ENCODE data around the gene TSPAN4. TPM values are rescaled to one million over a fixed set of nuclear protein-coding genes. Genes with fewer than 3 reads are reported as not detected.

TSPAN4 gene
- total and polyA plus RNA-seq, 9 of the 15 experiments (the other 6 are each of a cell fraction or from before 2014, with no cell fraction given) = 0.07 to 31.0 (median 15.7) TPM

DNA sequence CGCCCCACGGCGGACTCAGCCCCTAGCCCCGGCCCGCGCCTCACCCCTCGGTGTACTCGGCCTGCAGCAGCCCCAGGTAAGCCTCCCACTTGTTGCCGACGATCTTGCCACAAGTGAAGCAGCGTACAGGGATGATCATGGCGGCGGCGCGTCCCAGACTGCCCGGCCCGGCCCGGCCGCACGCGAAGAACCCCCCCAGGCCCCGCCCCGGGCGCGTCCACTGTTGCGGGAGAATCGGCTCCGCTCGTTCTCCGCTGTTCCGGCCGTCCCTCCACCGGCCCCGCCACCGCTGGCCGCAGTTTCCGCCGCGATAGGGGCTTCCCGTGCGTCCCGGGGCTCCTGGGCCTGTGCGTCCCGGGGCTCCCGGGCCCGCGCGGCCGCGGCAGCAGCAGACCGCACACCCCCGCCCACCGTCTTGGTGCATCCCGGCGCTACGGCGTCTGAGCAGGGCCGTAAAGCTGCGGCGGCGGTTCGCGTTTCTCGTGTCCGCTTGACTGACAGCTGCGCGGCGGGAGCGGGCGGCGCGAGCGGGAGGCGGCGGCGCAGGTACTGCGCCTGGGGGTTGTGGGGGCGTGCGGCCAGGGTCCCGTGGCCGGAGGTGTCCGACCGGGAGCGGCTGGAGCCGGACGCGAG is at the start of gene TSPAN4, which contains the start of gene POLR2L (continued):
- TF ChIP-seq, protein P1, sequence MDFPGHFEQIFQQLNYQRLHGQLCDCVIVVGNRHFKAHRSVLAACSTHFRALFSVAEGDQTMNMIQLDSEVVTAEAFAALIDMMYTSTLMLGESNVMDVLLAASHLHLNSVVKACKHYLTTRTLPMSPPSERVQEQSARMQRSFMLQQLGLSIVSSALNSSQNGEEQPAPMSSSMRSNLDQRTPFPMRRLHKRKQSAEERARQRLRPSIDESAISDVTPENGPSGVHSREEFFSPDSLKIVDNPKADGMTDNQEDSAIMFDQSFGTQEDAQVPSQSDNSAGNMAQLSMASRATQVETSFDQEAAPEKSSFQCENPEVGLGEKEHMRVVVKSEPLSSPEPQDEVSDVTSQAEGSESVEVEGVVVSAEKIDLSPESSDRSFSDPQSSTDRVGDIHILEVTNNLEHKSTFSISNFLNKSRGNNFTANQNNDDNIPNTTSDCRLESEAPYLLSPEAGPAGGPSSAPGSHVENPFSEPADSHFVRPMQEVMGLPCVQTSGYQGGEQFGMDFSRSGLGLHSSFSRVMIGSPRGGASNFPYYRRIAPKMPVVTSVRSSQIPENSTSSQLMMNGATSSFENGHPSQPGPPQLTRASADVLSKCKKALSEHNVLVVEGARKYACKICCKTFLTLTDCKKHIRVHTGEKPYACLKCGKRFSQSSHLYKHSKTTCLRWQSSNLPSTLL (IDR thresholded peaks at IDR 0.05) = no peak
- TF ChIP-seq BRF1 (IDR thresholded peaks at IDR 0.05; ENCODE audit: borderline replicate concordance, extremely low read depth, insufficient read length) (no peak), DIDO1 (tag; IDR thresholded peaks at IDR 0.05; ENCODE audit: low read depth) (no peak), CTBP1 (IDR thresholded peaks at IDR 0.05; ENCODE audit: borderline replicate concordance) (peak; percentile 96), SNIP1 (IDR thresholded peaks at IDR 0.05; ENCODE audit: low read depth) (no peak), EP300 (IDR thresholded peaks at IDR 0.05; ENCODE audit: low read length) (no peak), PTBP1 (IDR thresholded peaks at IDR 0.05; ENCODE audit: low read depth, low read length) (no peak), CAMTA2 (CRISPR knock-in tag; conservative IDR thresholded peaks at IDR 0.05) (no peak), ZNF311 (CRISPR knock-in tag; IDR thresholded peaks at IDR 0.05) (no peak), ZC3H4 (CRISPR knock-in tag; IDR thresholded peaks at IDR 0.05; ENCODE audit: borderline replicate concordance) (no peak), ZC3H8 (IDR thresholded peaks at IDR 0.05) (no peak), CREM (IDR thresholded peaks at IDR 0.05; ENCODE audit: low read depth) (peak; percentile 83), CBX2 (IDR thresholded peaks at IDR 0.05; ENCODE audit: insufficient read depth, low read length, poor library complexity, severe bottlenecking) (no peak), ZNF239 (CRISPR knock-in tag; IDR thresholded peaks at IDR 0.05) (0 out of 2 replicates have a peak, but pooled peaks have one; percentile 15), TGIF2 (CRISPR knock-in tag; IDR thresholded peaks at IDR 0.05) (no peak; the same call in 1 of the 2 replicates), NBN (IDR thresholded peaks at IDR 0.05; ENCODE audit: low read depth) (no peak), ATF1 (CRISPR knock-in tag; IDR thresholded peaks at IDR 0.05) (no peak), ATF1 (tag; IDR thresholded peaks at IDR 0.05) (peak; percentile 83), ILK (tag; IDR thresholded peaks at IDR 0.05; ENCODE audit: borderline replicate concordance, low read depth) (no peak), ZNF431 (CRISPR knock-in tag; IDR thresholded peaks at IDR 0.05) (0 out of 2 replicates have a peak, but pooled peaks have one; percentile 54), HNRNPLL (IDR thresholded peaks at IDR 0.05; ENCODE audit: low read depth, low read length, poor library complexity, severe bottlenecking) (peak; percentile 54)
- TF ChIP-seq, protein P2, sequence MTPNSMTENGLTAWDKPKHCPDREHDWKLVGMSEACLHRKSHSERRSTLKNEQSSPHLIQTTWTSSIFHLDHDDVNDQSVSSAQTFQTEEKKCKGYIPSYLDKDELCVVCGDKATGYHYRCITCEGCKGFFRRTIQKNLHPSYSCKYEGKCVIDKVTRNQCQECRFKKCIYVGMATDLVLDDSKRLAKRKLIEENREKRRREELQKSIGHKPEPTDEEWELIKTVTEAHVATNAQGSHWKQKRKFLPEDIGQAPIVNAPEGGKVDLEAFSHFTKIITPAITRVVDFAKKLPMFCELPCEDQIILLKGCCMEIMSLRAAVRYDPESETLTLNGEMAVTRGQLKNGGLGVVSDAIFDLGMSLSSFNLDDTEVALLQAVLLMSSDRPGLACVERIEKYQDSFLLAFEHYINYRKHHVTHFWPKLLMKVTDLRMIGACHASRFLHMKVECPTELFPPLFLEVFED (CRISPR knock-in tag; conservative IDR thresholded peaks at IDR 0.05) = no peak
- TF ChIP-seq, protein P3, sequence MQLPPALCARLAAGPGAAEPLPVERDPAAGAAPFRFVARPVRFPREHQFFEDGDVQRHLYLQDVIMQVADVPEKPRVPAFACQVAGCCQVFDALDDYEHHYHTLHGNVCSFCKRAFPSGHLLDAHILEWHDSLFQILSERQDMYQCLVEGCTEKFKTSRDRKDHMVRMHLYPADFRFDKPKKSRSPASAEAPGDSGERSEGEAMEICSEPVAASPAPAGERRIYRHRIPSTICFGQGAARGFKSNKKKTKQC (CRISPR knock-in tag; IDR thresholded peaks at IDR 0.05) = peak; percentile 77; the same call in 1 of the 2 replicates
- TF ChIP-seq, protein P4, sequence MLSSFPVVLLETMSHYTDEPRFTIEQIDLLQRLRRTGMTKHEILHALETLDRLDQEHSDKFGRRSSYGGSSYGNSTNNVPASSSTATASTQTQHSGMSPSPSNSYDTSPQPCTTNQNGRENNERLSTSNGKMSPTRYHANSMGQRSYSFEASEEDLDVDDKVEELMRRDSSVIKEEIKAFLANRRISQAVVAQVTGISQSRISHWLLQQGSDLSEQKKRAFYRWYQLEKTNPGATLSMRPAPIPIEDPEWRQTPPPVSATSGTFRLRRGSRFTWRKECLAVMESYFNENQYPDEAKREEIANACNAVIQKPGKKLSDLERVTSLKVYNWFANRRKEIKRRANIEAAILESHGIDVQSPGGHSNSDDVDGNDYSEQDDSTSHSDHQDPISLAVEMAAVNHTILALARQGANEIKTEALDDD (IDR thresholded peaks at IDR 0.05) = no peak
- TF ChIP-seq, protein P5, sequence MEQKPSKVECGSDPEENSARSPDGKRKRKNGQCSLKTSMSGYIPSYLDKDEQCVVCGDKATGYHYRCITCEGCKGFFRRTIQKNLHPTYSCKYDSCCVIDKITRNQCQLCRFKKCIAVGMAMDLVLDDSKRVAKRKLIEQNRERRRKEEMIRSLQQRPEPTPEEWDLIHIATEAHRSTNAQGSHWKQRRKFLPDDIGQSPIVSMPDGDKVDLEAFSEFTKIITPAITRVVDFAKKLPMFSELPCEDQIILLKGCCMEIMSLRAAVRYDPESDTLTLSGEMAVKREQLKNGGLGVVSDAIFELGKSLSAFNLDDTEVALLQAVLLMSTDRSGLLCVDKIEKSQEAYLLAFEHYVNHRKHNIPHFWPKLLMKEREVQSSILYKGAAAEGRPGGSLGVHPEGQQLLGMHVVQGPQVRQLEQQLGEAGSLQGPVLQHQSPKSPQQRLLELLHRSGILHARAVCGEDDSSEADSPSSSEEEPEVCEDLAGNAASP (IDR thresholded peaks at IDR 0.05) = no peak

Measured in K562 (cell line).